AG04450 (cell line): Measurements from ENCODE around the gene SNAP23. TPM values are rescaled to one million over a fixed set of nuclear protein-coding genes. Genes with fewer than 3 reads are reported as not detected.

ENCODE experiments used
- CTCF ChIA-PET: fragments of 300-600, 350-600 bp; formaldehyde crosslinking; extraction: SDS; loops from one replicate; lab custom pipeline; 2022; ENCODE audit warnings: antibody characterized with exemption, inconsistent platforms; lab: Charles Lee
- POLR2A ChIA-PET: fragments of 350-600 bp; formaldehyde crosslinking; extraction: SDS; loops from one replicate; lab custom pipeline; 2021; ENCODE audit warnings: antibody characterized with exemption, inconsistent platforms; lab: Yijun Ruan, JAX
- DNase-seq: peaks from one replicate; pipeline ENCODE4 v3.0.0-alpha.2; 2011; ENCODE audit warnings: low read depth, low spot score
- H3K27ac ChIP-seq: one replicate; pipeline ENCODE4 v1.5.1; 2012; ENCODE audit warnings: low read depth, low read length, control low read depth
- H3K27me3 ChIP-seq: one replicate; pipeline ENCODE4 v1.6.0; 2012; ENCODE audit warnings: low read length; ENCODE audit not compliant: control insufficient read depth, insufficient read depth
- H3K4me3 ChIP-seq: 2 replicates; pipeline ENCODE4 v1.5.1; 2011; ENCODE audit warnings: mild to moderate bottlenecking, low read depth, low read length, control low read depth
- H3K9me3 ChIP-seq: 2 replicates; pipeline ENCODE4 v1.5.1; 2012; ENCODE audit warnings: low read length; ENCODE audit not compliant: control insufficient read depth, insufficient read depth
- polyA plus RNA-seq: library from polyadenylated mRNA; depleted of rRNA; stranded (reverse); fragments of >200 nt; gene quantifications from 2 replicates; pipeline ENCODE4 v1.2.3, GENCODE V29; 2011
- TF ChIP-seq, protein P1 (sequence below): IDR thresholded peaks from 2 replicates; pipeline ENCODE4 v1.5.1; 2011; ENCODE audit warnings: low read depth, low read length, control low read depth, inconsistent platforms

Gene SNAP23
- polyA plus RNA-seq, 1 experiment, result 83.7 TPM

DNA sequence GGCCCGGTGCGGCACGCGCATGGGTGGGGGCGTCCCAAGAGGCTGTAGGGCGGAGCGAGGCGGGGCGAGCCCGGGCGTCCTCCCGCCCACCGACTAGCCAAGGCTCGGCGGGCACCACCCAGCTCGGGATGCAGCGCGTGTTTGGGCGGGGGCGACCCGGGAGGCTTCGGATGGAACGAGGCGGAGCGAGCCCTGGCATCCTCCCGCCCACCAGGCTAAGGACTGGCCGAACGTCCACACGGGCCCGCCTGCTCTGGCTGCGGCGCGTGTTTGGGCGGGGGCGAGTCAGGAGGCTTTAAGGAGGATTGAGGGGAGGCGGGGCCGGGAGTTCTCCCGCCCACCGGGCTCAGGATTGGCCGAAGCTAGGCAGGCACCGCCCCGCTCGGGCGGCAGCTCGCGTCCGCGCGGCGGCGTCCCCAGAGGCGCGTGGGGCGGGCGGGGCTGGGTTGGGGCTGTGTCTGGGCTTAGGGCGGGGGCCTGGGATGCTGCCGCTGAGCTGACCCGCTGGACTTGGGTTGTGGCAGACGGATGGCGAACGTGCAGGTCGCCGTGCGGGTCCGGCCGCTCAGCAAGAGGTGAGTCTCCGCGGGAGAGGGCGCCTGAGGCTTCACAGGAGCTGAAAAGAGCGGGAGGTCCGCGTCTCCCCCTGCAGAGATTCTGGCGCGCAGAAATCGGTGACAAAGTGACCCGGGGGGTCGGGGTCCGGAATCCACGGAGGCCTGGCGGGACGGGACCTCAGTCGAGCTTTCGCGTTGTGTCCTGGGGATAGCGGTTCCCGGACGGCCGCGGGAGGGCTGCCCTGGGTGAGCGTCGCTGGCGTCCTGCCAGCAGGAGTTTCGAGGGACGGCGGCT, 80.0 kb downstream of the SNAP23 start, which contains the start of gene STARD9:
Gene STARD9, plus strand, starts transcription at position 419 of the 852 bp plus-strand sequence. Its CDS starts 110 bp downstream, at position 529.
- H3K27ac ChIP-seq, result no peak within 1 kb of the TSS
- peak; percentile 97 for DNase-seq
- no peaks in the 10 kb centered on the region for H3K27me3 ChIP-seq
- peak within 1 kb of the TSS; percentile 84 for H3K4me3 ChIP-seq
- ChIA-PET CTCF (no interaction called here), POLR2A (interaction anchor here (0.6 to 1.7 kb wide), 6 partner anchors 12 to 85 kb away, joined by 3 to 5 read pairs (median 4); partner anchors contain the start of genes SNAP23 and ZNF106)
- TF ChIP-seq, protein P1, sequence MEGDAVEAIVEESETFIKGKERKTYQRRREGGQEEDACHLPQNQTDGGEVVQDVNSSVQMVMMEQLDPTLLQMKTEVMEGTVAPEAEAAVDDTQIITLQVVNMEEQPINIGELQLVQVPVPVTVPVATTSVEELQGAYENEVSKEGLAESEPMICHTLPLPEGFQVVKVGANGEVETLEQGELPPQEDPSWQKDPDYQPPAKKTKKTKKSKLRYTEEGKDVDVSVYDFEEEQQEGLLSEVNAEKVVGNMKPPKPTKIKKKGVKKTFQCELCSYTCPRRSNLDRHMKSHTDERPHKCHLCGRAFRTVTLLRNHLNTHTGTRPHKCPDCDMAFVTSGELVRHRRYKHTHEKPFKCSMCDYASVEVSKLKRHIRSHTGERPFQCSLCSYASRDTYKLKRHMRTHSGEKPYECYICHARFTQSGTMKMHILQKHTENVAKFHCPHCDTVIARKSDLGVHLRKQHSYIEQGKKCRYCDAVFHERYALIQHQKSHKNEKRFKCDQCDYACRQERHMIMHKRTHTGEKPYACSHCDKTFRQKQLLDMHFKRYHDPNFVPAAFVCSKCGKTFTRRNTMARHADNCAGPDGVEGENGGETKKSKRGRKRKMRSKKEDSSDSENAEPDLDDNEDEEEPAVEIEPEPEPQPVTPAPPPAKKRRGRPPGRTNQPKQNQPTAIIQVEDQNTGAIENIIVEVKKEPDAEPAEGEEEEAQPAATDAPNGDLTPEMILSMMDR, result no peak
- no peaks in the 10 kb centered on the region; the same call in 1 of the 2 replicates for H3K9me3 ChIP-seq

DNA sequence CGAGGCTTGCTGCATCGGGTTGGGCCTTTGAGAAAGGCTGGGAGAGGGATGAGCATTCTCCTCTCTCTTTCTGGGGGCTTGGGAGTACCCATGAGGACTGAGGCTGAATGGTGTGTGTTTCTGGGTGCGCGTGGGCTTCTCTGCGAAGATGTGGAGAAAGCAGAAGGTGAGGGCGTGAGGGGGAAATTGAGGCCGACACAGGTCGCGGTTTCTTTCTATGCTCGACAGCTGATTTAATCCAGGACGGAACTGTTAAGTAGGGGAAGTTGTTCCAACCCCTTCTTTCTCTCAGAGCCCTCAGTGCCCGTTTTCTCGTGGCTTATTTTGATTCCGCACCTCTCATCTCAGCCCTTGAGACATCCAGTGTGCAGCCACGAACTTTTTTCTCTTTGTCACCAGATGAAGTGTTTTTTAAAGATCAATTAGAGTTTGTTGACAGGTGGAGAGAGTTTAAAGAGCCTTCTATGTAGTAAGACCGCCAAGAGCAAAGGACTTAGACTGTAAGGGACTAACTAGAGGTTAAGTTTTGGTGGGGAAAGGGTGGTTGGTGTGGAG, 80.7 kb downstream of the SNAP23 start:
- no peak overlapping the region for H3K27ac ChIP-seq
- ChIA-PET POLR2A (interaction anchor here (0.9 to 1.7 kb wide), 3 partner anchors 15 to 81 kb away, joined by 3 to 5 read pairs (median 5); partner anchors contain the start of gene SNAP23), CTCF (no interaction called here)

DNA sequence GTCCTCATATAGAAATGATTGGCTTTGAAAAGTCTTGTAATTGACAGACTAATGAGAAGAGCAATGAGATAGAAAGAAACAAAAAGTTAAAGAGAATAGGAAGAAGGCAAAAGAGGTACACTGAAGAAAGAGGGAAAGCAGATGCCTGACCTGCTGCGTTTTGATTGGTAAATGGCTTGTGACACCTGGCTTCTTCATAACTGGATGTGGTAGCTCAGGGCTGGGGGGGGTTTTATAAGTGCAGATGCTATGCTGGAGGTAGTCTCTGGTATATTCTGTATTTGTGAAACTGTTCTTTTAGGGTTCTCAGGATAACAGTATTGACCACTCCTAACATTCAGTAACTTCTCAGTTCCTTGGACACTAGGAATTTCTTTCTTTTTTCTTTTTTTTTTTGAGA, 81.3 kb downstream of the SNAP23 start:
- no peak overlapping the region for H3K27ac ChIP-seq
- ChIA-PET CTCF (no interaction called here), POLR2A (no interaction called here)
- TF ChIP-seq, protein P1, result no peak
- no peak for DNase-seq
- no peak overlapping the region; the same call in 1 of the 2 replicates for H3K4me3 ChIP-seq
- no peaks in the 10 kb centered on the region; the same call in 1 of the 2 replicates for H3K9me3 ChIP-seq
- no peaks in the 10 kb centered on the region for H3K27me3 ChIP-seq

More for the DNA sequence above, 80.7 kb downstream of the SNAP23 start:
- no peak for DNase-seq
- H3K9me3 ChIP-seq, result no peaks in the 10 kb centered on the region; the same call in 1 of the 2 replicates
- no peaks in the 10 kb centered on the region for H3K27me3 ChIP-seq
- peak overlapping the region; percentile 84 for H3K4me3 ChIP-seq
- TF ChIP-seq, protein P1, result no peak

DNA sequence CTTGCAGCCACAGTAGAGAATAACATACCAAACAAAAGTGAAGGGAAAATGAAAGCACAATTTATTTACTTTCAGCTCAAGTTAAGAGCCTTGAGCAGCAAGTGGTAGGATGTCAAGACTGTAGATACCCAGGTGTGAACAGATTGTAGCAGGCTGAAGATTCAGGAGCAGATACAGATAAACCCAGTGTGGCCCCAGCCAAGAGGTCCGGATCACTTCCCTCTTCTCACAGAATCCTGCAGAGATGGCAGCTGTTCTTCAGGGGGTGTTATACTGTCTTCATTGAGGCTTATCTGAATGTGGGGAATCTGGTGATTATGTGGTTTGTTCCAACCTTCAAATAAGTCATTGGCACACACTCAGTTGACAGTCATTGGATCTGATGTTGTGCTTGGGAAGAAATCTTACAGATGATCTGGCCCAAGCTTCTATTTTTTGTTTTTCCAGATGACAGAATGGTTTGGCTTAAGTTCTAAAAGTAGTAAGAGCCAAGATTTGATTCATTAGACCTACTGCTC, 82.1 kb downstream of the SNAP23 start:
- no peak for DNase-seq
- no peak overlapping the region for H3K27ac ChIP-seq
- POLR2A ChIA-PET, result no interaction called here
- CTCF ChIA-PET, result no interaction called here
- no peak overlapping the region; the same call in 1 of the 2 replicates for H3K4me3 ChIP-seq
- TF ChIP-seq, protein P1, result no peak
- no peaks in the 10 kb centered on the region; the same call in 1 of the 2 replicates for H3K9me3 ChIP-seq
- H3K27me3 ChIP-seq, result no peaks in the 10 kb centered on the region
